ENCODE measurements around the gene RNMT.

The RNMT gene

GRCh38 chr18:13800505-13801259 lies 74.2 kb downstream of the RNMT start:
- TF ChIP-seq CTCF (IDR thresholded peaks at IDR 0.05; ENCODE audit: low read depth, low read length, missing control alignments): peak; percentile 44
- H3K4me3 ChIP-seq (ENCODE audit: low read depth, low read length): no peak overlapping the region
- DNase-seq (ENCODE audit: low read depth): no peak

- no peak overlapping the region for H3K4me3 ChIP-seq (ENCODE audit: low read depth, low read length)
- no peak for TF ChIP-seq CTCF (IDR thresholded peaks at IDR 0.05; ENCODE audit: low read depth, low read length, missing control alignments)
- no peak for DNase-seq (ENCODE audit: low read depth)
Observed at GRCh38 chr18:13801260-13801601, 74.8 kb downstream of the RNMT start.

GRCh38 chr18:13804305-13804704 lies 77.8 kb downstream of the RNMT start:
- no peak for DNase-seq (ENCODE audit: low read depth)
- no peak overlapping the region for H3K4me3 ChIP-seq (ENCODE audit: low read depth, low read length)
- TF ChIP-seq CTCF (IDR thresholded peaks at IDR 0.05; ENCODE audit: low read depth, low read length, missing control alignments): no peak

GRCh38 chr18:13808294-13809042 lies 82.0 kb downstream of the RNMT start:
- DNase-seq (ENCODE audit: low read depth): no peak
- no peak overlapping the region for H3K4me3 ChIP-seq (ENCODE audit: low read depth, low read length)
- no peak for TF ChIP-seq CTCF (IDR thresholded peaks at IDR 0.05; ENCODE audit: low read depth, low read length, missing control alignments)

- no peak overlapping the region for H3K4me3 ChIP-seq (ENCODE audit: low read depth, low read length)
- no peak for TF ChIP-seq CTCF (IDR thresholded peaks at IDR 0.05; ENCODE audit: low read depth, low read length, missing control alignments)
- DNase-seq (ENCODE audit: low read depth): no peak
Observed at GRCh38 chr18:13809043-13809430, 82.6 kb downstream of the RNMT start.

GRCh38 chr18:13809531-13810255 lies 83.2 kb downstream of the RNMT start:
- DNase-seq (ENCODE audit: low read depth): no peak
- TF ChIP-seq CTCF (IDR thresholded peaks at IDR 0.05; ENCODE audit: low read depth, low read length, missing control alignments): no peak
- H3K4me3 ChIP-seq (ENCODE audit: low read depth, low read length): no peak overlapping the region
